Lower leg skin (tissue), 4 donors: ENCODE results near the gene LRIG1. TPM values are rescaled to one million over a fixed set of nuclear protein-coding genes. Genes with fewer than 3 reads are reported as not detected.

Source experiments
- DNase-seq, 2 donors: peaks; one replicate each; pipeline ENCODE4 v3.0.0-alpha.2; 2019; ENCODE audit warnings: low spot score in 2 of 2
- H3K4me3 ChIP-seq: fragments of 200-600 bp; sonication (generic); 2 replicates; pipeline ENCODE4 v1.5.1; 2017; ENCODE audit warnings: mild to moderate bottlenecking, low read depth; ENCODE audit not compliant: poor library complexity, severe bottlenecking
- POLR2A ChIP-seq, 2 donors: fragments of 450-650 bp; IDR thresholded peaks; one replicate each; pipeline ENCODE4 v1.6.1; 2016 to 2017; ENCODE audit warnings: antibody characterized with exemption in 2 of 2, mild to moderate bottlenecking in 1 of 2, moderate library complexity in 1 of 2
- WGBS, 2 donors: methylation state at CpG; one replicate each; pipeline ENCODE4 v1.1.5; 2018; 5-methylcytosine and 5-hydroxymethylcytosine counted together
- intact Hi-C: fragments of 100-400 bp; cut with DNase I; formaldehyde crosslinking; loops from one replicate; pipeline ENCODE4 v1.15.0; 2023; ENCODE audit warnings: low total_unique reads
- total RNA-seq, 4 donors: library from RNA; depleted of rRNA; stranded (reverse); fragments of >200 nt; gene quantifications; one replicate each; pipeline ENCODE4 v1.1.0, GENCODE V29; 2016
- TF ChIP-seq, protein P1 (sequence below), 3 donors: fragments of 450-650 bp; IDR thresholded peaks; one replicate each; pipeline ENCODE4 v1.5.1; 2016; ENCODE audit warnings: antibody characterized with exemption in 3 of 3, mild to moderate bottlenecking in 3 of 3, moderate library complexity in 2 of 3

Gene LRIG1
- total RNA-seq, 4 donors from 2014 or later = 53.3 to 91.5 (median 69.8) TPM

DNA sequence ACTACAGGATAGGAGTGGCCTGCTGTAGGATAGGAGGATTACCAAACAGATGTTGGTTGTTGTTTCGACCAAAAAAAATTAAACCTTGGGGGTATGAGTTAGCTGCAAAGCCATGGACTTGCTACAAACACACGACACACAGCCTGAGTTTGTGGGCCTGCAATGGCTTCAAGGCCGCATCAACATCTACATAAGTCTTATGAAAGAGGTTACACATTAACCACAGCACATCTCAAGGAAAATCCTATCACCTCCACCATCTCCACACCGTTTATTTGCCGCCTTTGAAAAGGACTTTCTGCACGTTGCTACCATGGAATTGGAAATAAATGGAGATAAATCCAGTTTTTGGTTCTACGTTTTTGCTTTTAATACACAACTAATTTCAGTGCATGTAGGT, 23.0 kb downstream of the LRIG1 start:
- WGBS, 2 donors = 92 to 96% methylated on average over 7 of the region's 7 CpGs
- H3K4me3 ChIP-seq = no peak overlapping the region
- no peak for DNase-seq
- TF ChIP-seq, protein P1, sequence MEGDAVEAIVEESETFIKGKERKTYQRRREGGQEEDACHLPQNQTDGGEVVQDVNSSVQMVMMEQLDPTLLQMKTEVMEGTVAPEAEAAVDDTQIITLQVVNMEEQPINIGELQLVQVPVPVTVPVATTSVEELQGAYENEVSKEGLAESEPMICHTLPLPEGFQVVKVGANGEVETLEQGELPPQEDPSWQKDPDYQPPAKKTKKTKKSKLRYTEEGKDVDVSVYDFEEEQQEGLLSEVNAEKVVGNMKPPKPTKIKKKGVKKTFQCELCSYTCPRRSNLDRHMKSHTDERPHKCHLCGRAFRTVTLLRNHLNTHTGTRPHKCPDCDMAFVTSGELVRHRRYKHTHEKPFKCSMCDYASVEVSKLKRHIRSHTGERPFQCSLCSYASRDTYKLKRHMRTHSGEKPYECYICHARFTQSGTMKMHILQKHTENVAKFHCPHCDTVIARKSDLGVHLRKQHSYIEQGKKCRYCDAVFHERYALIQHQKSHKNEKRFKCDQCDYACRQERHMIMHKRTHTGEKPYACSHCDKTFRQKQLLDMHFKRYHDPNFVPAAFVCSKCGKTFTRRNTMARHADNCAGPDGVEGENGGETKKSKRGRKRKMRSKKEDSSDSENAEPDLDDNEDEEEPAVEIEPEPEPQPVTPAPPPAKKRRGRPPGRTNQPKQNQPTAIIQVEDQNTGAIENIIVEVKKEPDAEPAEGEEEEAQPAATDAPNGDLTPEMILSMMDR (IDR thresholded peaks at IDR 0.05) = no peak
- no peak for TF ChIP-seq POLR2A (IDR thresholded peaks at IDR 0.05)
- intact Hi-C loops = no loop called here

DNA sequence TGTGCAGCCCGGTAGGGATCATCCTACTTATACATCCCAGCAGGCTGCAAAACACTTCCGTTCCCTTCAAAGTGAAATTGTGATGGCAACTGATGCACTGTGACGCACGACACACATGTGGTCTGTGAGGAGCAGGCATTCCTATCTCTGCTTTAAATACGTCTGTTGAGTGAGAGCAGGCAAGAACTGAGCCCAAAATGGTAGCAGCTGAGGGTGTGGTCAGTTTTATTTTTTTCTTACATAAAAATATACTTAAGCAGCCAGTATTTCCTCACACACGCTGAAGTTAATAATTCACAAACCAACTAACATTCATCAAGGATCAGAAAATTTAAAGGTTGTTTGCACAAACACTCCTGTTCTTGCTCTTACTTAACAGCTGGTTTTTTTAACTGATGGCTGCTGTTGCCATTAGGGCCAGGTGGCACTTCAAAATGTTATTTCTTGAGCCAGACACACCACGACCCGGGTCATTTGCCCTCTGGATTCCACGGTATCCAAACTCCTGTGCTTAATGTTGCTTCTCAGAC, 23.9 kb downstream of the LRIG1 start:
- no peak for DNase-seq
- 70 to 83% methylated on average over 9 of the region's 9 CpGs for WGBS, 2 donors
- intact Hi-C loops = no loop called here
- no peak overlapping the region for H3K4me3 ChIP-seq
- TF ChIP-seq, protein P1 (IDR thresholded peaks at IDR 0.05) = no peak
- no peak for TF ChIP-seq POLR2A (IDR thresholded peaks at IDR 0.05)

DNA sequence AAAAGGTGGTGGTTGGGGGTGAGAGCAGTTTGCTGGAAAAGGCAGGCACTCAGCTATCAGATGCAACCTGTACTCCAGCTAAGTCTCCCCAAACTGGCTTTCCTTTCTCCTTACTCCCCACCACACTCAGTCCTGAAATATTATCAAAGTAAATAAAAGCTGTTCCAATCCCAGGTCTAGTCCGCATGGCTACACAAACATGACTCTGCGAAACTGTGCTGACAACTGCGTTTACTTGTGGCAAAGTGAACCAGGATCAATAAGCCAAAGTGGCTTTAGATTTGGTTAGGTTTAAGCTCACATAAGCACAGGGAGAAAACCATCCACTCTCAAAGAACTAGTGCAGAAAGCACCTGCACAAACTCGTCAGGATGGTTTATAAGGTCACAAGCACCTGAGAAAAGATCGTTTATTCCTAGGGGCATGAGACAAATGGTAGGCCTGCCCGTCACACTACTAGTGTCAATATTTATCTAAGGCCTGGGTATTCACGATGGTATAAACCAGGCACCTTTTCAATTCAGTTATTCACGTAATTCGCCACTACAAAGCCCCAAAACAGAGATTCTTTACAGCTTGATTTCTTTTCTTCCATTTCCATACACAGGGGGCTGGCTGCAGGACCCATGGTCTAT, 25.3 kb downstream of the LRIG1 start:
- DNase-seq = no peak
- no peak overlapping the region for H3K4me3 ChIP-seq
- 82 to 86% methylated on average over 9 of the region's 9 CpGs for WGBS, 2 donors
- no peak for TF ChIP-seq POLR2A (IDR thresholded peaks at IDR 0.05)
- TF ChIP-seq, protein P1 (IDR thresholded peaks at IDR 0.05) = no peak
- intact Hi-C loops = no loop called here

DNA sequence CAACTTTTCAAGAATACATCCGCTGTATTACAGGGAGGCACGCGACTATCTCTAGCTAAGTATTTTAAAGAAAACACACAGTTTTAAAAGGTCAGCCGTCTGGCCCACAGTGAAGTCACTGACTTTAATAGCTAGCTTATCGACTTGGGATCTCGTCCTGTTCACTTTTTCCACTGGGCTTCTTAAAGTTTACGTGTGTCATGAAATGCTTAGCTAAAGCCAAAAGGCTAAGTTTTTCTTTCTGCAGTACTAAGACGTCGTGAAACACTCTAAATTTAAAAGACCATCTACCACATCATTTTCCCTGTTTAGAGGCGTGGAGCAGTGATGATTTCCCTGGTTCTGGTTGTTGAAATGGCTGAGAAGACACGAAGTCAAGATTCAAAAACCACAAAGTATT, 27.1 kb downstream of the LRIG1 start:
- H3K4me3 ChIP-seq = no peak overlapping the region
- DNase-seq = no peak
- intact Hi-C loops = no loop called here
- TF ChIP-seq POLR2A (IDR thresholded peaks at IDR 0.05) = no peak
- TF ChIP-seq, protein P1 (IDR thresholded peaks at IDR 0.05) = no peak
- 64 to 68% methylated on average over 11 of the region's 11 CpGs for WGBS, 2 donors

DNA sequence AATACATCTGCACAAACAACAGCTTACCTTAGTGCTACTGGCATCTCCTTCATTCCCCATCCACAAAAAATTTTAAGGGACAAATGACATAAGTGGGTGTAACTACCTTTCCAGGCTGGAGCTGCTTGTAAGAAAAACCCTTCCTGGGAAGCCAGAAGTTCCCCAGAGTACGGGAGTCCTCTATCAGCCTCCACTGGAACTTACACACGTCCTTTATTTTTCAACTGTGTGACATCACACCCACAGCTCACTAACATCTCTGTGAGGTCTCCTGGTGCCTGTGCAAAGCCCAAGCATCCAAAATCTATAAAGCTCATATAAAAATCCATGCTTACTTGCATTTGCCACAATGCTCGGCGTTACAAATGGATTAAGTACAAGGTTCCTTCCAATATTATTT, 27.6 kb downstream of the LRIG1 start:
- intact Hi-C loops = no loop called here
- DNase-seq = no peak
- 54 to 72% methylated on average over 4 of the region's 4 CpGs for WGBS, 2 donors
- TF ChIP-seq, protein P1 (IDR thresholded peaks at IDR 0.05) = no peak
- TF ChIP-seq POLR2A (IDR thresholded peaks at IDR 0.05) = no peak
- no peak overlapping the region for H3K4me3 ChIP-seq
